Kidney (tissue), 14 donors: ENCODE data around the gene PLA2G4D. TPM values are rescaled to one million over a fixed set of nuclear protein-coding genes. Genes with fewer than 3 reads are reported as not detected.

Experiments
- DNase-seq, 5 donors: peaks; one replicate each; pipeline ENCODE4 v3.0.0-alpha.2; 2013 to 2020
- FAIRE-seq: peaks from 2 replicates; lab custom pipeline; 2012; peaks lifted over from hg19 to GRCh38; lab: Jason Lieb, UNC
- H3K27ac ChIP-seq, 2 donors: one replicate each; pipeline ENCODE4 v1.7.0; 2013; ENCODE audit warnings: low read depth in 2 of 2, low read length in 2 of 2, inconsistent platforms in 1 of 2
- H3K27me3 ChIP-seq: one replicate; pipeline ENCODE4 v1.7.1; 2013; ENCODE audit warnings: low read length, inconsistent platforms; ENCODE audit not compliant: control insufficient read depth, insufficient read depth
- H3K36me3 ChIP-seq, 3 donors: one replicate each; pipeline versions ENCODE4 v1.7.0 to v1.7.1; 2013; ENCODE audit warnings: low read length in 3 of 3, control low read depth in 1 of 3, inconsistent platforms in 1 of 3; ENCODE audit not compliant: insufficient read depth in 3 of 3, control insufficient read depth in 2 of 3
- H3K4me1 ChIP-seq, 3 donors: one replicate each; pipeline versions ENCODE4 v1.7.0 to v1.7.1; 2013; ENCODE audit warnings: low read length in 3 of 3, inconsistent platforms in 1 of 3, low read depth in 1 of 3; ENCODE audit not compliant: control insufficient read depth in 2 of 3, insufficient read depth in 2 of 3
- H3K4me3 ChIP-seq, 3 donors: one replicate each; pipeline versions ENCODE4 v1.7.0 to v1.8.1; 2013; ENCODE audit warnings: low read length in 3 of 3, control low read depth in 1 of 3, inconsistent platforms in 1 of 3
- H3K9ac ChIP-seq, 3 donors: one replicate each; pipeline versions ENCODE4 v1.7.0 to v1.7.1; 2013; ENCODE audit warnings: low read length in 3 of 3, control low read depth in 1 of 3, inconsistent platforms in 1 of 3
- H3K9me3 ChIP-seq, 3 donors: one replicate each; pipeline versions ENCODE4 v1.7.0 to v1.7.1; 2013; ENCODE audit warnings: low read length in 3 of 3, control low read depth in 1 of 3, inconsistent platforms in 1 of 3; ENCODE audit not compliant: control insufficient read depth in 2 of 3, insufficient read depth in 1 of 3
- CTCF ChIP-seq: IDR thresholded peaks from 3 replicates; pipeline ENCODE4 v1.5.1; 2012; ENCODE audit warnings: mild to moderate bottlenecking, moderate library complexity, borderline replicate concordance; ENCODE audit not compliant: insufficient read depth; ENCODE audit errors: extremely low read depth
- intact Hi-C: fragments of 100-400 bp; cut with DNase I; formaldehyde crosslinking; loops from one replicate; pipeline ENCODE4 v1.11.1; 2022
- polyA plus RNA-seq: library from polyadenylated mRNA; stranded (reverse); fragments of 350-450 nt; fragmentation: Illumina TruSeq; extraction: RNeasy Lipid Tissue Mini Kit (QIAGEN cat#74804); gene quantifications from one replicate; pipeline ENCODE4 v1.2.3, GENCODE V29; 2014; ENCODE audit warnings: low read depth, low replicate concordance; ENCODE audit not compliant: insufficient read depth
- total RNA-seq: library from RNA; stranded (reverse); fragmentation: NEBNext Ultra II Directional; extraction: Animal tissue kit (Norgen Biotek cat#: 25700); gene quantifications from one replicate; pipeline ENCODE4 v1.2.1, GENCODE V29; 2021
- donor health status: control.
- donor health status: control.
- donor health status: control.
- donor health status: control.
- donor health status: control.
- donor health status: DM: yes; HTN: yes; CAD: no.
- donor health status: Normal renal cell carcinoma (clear cell type).

PLA2G4D gene
- total and polyA plus RNA-seq, 2 donors from 2014 or later: not detected

DNA sequence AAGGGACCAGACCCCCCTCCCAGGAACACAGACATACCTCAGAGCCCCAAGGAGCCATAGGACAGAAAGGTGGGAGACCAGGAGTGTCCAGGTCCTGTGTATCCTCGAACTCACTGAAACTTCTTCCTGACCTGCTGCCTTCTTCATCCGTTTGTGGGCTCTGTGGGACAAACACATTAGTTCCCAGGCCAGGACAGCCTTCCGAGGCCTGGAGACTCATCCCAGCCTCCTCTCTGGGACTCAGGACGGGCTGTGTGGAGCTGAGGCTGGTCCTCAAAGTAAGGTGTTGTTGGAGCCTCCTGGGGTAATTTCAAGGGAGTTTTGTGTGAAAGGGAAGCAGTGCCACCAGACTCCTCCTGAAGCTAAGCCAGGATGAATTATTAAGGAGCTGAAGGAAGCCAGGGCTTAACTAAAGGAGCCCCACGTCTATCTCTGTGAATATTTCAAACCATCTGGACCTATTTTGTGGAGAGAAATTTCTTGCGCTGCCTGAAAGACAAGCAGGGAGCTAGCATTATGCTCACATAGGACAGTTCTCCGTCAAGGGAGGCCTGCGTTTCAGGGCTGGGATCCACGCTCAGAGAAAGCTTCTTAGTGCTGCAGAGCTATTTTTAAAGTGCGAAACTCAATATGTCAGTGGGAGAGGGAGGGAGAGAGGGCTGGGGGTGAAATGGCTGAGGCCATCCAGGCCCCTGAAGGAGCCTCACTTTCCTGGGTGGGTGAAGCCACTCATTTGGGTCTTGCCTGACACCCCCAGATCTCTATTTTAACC, 43.7 kb downstream of the PLA2G4D start:
- no peaks in the 10 kb centered on the region for H3K4me1 ChIP-seq
- no peak overlapping the region for H3K9ac ChIP-seq
- intact Hi-C loops: no loop called here
- no peak for TF ChIP-seq CTCF
- H3K27me3 ChIP-seq: no peaks in the 10 kb centered on the region
- H3K4me3 ChIP-seq: no peak overlapping the region
- H3K27ac ChIP-seq: no peak overlapping the region
- peak in 2 of 5 donors; percentile 41 to 44 for DNase-seq
- no peaks in the 10 kb centered on the region for H3K36me3 ChIP-seq
- FAIRE-seq: no peak
- H3K9me3 ChIP-seq: no peaks in the 10 kb centered on the region

- FAIRE-seq (no peak), DNase-seq (no peak)
- Histone ChIP-seq H3K9ac (no peak overlapping the region), H3K27me3 (no peaks in the 10 kb centered on the region), H3K4me3 (no peak overlapping the region), H3K27ac (no peak overlapping the region), H3K4me1 (no peaks in the 10 kb centered on the region), H3K36me3 (no peaks in the 10 kb centered on the region), H3K9me3 (no peaks in the 10 kb centered on the region)
- no peak for TF ChIP-seq CTCF
- intact Hi-C loops: no loop called here
Observed at GRCh38 chr15:42048821-42049200, 45.6 kb downstream of the PLA2G4D start.

DNA sequence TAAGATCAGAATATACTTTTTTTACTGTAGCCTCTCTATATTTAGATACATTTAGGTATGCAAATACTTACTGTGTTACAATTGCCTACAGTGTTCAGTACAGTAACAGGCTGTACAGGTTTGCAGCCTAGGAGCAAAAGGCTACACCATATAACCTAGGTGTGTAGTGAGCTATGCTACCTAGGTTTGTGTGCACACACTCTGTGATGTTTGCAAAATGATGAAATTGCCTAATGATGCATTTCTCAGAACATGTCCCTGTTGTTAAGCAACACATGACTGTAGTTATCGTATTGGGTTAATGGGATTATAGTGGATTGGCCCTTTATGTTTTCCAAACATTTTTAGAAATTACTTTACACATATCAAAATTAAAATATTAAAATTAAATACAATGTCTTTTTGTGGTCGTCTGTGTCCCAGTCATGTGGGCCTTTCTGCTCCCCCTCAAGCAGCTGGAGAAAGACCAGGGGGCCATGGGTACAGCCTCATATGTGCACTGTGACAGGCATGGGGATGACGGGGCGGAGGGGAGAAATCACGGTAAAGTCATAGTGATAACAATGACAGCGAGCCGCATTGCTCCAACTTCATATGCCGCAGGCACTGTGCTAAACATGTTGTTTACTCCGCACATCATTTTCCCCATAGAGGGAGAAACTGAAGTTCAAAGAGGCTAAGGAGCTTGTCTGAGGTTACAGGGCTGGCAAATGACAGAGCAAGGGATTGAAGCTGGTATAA, 46.1 kb downstream of the PLA2G4D start:
- no peaks in the 10 kb centered on the region for H3K4me1 ChIP-seq
- H3K9ac ChIP-seq: no peak overlapping the region
- intact Hi-C loops: no loop called here
- H3K4me3 ChIP-seq: no peak overlapping the region
- H3K36me3 ChIP-seq: no peaks in the 10 kb centered on the region
- no peaks in the 10 kb centered on the region for H3K27me3 ChIP-seq
- no peak overlapping the region for H3K27ac ChIP-seq
- FAIRE-seq: no peak
- TF ChIP-seq CTCF: no peak
- DNase-seq: no peak
- no peaks in the 10 kb centered on the region for H3K9me3 ChIP-seq
